ENCODE measurements around the gene MAGIX. TPM values are rescaled to one million over a fixed set of nuclear protein-coding genes. Genes with fewer than 3 reads are reported as not detected.

The MAGIX gene
- total RNA-seq, 1 donor from 2014 or later = 3.1 TPM

DNA sequence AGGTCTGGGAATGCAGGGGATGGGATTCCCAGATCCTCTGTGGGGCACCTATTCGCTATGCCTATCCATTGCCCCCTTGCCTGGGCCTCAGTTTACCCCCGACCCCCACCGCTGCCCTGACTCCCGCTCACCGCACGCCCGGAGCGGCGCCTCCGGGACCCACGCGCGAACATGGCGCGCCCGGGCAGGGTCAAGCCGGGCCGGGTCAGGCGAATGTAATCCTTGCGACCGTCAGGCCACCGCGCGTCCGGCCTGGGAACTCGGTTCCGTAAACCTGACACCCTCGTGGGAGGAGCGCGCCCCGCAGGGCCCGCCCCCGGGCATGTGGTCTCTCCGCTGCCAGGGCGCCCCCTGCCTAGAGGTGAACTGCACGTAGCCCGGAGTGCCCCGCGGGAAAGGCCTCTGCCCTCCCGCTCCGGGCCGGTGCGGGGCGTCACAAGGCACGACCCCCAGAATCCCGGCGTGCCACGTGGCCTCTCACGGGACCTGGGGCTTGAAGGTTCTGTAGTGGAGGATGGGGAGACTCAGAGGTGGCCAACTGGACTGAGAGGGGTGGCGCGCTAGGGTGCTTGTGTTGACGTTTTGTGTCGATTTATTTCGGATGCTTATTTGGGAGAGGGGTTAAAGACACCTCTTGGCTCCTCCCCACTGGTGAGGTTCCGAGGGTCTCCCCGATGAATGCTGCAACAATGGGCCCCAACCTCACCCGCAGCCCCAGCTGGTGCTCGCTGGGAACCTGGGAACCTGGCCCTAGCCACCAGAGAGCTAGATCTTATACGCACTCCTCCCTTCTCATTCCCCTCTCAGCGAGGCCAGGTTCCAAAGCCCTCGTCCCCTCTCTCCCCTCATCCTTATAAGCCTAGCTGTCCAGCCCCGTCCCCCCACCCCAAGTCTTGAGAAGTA lies 23.8 kb downstream of the MAGIX start, which contains the start of gene PRICKLE3:
PRICKLE3 (minus strand) TSS at position 249 of the 903 bp plus-strand sequence; CDS start at position 173, 76 bp downstream.
- H3K27ac Mint-ChIP-seq = no peak within 1 kb of the TSS
- peak; percentile 42 for TF ChIP-seq CTCF (IDR thresholded peaks at IDR 0.05; ENCODE audit: unreplicated experiment)
- peaks cover 9% of the 10 kb centered on the region for H3K4me1 Mint-ChIP-seq (ENCODE audit: low read depth)
- no peaks in the 10 kb centered on the region for H3K27me3 Mint-ChIP-seq
- H3K4me3 Mint-ChIP-seq (ENCODE audit: low read depth) = peak within 1 kb of the TSS; percentile 64
- peaks cover 6% of the 10 kb centered on the region for H3K9me3 Mint-ChIP-seq (ENCODE audit: low read depth)
- peaks cover 7% of the 10 kb centered on the region for H3K36me3 Mint-ChIP-seq (ENCODE audit: insufficient read depth)
- DNase-seq (ENCODE audit: low spot score, unreplicated experiment) = peak; percentile 51

DNA sequence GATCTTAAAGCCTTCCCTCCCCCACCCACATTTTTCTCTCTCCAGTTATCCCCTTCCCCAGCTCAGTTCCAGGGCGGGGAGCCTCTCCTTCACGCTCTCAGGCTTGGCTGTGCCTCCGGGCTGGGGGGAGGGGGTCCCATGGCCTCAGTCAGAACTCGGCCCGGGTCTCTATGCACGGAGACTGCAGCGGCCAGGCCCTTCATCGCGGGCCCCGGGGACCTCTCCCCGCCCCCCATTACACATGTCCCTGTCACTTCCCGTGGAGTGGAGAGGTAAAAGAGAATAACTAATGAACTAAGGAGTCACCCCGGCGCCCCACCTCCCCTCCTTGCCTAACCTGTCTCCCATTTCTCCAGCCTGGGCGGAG lies 24.5 kb downstream of the MAGIX start:
- no peak for DNase-seq (ENCODE audit: low spot score, unreplicated experiment)
- Mint-ChIP-seq H3K36me3 (ENCODE audit: insufficient read depth) (peaks cover 7% of the 10 kb centered on the region), H3K27me3 (no peaks in the 10 kb centered on the region), H3K27ac (no peak overlapping the region), H3K9me3 (ENCODE audit: low read depth) (peaks cover 6% of the 10 kb centered on the region), H3K4me3 (ENCODE audit: low read depth) (peak overlapping the region; percentile 19), H3K4me1 (ENCODE audit: low read depth) (peaks cover 9% of the 10 kb centered on the region)
- no peak for TF ChIP-seq CTCF (IDR thresholded peaks at IDR 0.05; ENCODE audit: unreplicated experiment)

DNA sequence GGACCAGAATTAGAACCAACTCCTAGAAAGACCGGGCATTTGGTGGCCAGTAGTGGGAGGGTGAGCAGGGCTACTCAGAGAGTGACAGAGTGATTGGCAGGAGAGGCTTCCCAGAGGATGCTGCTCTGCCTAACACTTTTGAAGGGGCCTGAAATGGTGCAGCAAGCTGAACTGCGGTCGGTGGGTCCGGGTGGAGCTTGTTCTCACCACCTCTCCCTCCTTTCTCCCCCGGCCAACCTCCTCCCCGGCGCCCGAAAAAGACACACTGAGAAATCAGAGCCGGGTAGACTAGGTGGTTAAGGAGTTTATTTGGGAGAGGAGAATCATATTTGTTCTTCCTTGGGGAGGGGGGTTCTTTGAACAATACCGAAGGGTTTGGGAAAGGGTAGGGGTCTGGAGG lies 25.0 kb downstream of the MAGIX start:
- DNase-seq (ENCODE audit: low spot score, unreplicated experiment) = no peak
- H3K4me3 Mint-ChIP-seq (ENCODE audit: low read depth) = peak overlapping the region; percentile 19
- H3K9me3 Mint-ChIP-seq (ENCODE audit: low read depth) = peaks cover under 1% of the 10 kb centered on the region
- H3K4me1 Mint-ChIP-seq (ENCODE audit: low read depth) = peaks cover 9% of the 10 kb centered on the region
- H3K36me3 Mint-ChIP-seq (ENCODE audit: insufficient read depth) = peaks cover 2% of the 10 kb centered on the region
- H3K27ac Mint-ChIP-seq = no peak overlapping the region
- H3K27me3 Mint-ChIP-seq = no peaks in the 10 kb centered on the region
- TF ChIP-seq CTCF (IDR thresholded peaks at IDR 0.05; ENCODE audit: unreplicated experiment) = no peak

DNA sequence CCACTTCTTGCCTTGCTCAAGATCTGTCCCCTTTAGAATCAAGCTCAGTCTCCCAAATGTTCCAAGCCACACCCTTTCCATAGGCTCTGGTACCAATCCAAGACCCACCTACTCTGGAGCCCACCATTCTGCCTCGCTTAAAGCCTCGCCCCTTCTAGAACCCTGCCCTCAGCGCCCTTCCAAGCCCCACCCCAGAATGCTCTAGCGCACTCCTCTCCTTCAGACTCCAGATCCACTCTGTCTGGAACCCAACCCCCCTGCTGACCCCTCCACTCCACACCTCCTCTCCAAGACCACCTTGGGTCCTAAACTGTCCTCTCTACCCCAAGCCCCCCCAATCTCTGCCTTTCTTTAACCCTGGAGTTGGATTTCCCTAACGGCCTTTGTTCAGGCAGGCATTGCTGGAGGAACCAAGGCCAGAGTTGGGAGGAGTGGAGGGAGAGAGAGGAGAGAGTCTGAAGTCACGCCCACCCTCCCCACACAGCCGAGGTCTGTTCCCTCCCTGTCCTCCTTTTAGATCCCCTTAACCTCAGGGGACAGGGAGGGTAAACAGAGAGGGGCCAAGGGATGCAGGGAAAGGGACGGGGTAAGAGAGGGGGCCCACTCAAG lies 26.0 kb downstream of the MAGIX start:
- H3K27ac Mint-ChIP-seq = no peak overlapping the region
- DNase-seq (ENCODE audit: low spot score, unreplicated experiment) = no peak
- H3K4me1 Mint-ChIP-seq (ENCODE audit: low read depth) = peaks cover 9% of the 10 kb centered on the region
- peaks cover 1% of the 10 kb centered on the region for H3K36me3 Mint-ChIP-seq (ENCODE audit: insufficient read depth)
- H3K9me3 Mint-ChIP-seq (ENCODE audit: low read depth) = peaks cover 3% of the 10 kb centered on the region
- H3K27me3 Mint-ChIP-seq = no peaks in the 10 kb centered on the region
- TF ChIP-seq CTCF (IDR thresholded peaks at IDR 0.05; ENCODE audit: unreplicated experiment) = no peak
- H3K4me3 Mint-ChIP-seq (ENCODE audit: low read depth) = no peak overlapping the region

DNA sequence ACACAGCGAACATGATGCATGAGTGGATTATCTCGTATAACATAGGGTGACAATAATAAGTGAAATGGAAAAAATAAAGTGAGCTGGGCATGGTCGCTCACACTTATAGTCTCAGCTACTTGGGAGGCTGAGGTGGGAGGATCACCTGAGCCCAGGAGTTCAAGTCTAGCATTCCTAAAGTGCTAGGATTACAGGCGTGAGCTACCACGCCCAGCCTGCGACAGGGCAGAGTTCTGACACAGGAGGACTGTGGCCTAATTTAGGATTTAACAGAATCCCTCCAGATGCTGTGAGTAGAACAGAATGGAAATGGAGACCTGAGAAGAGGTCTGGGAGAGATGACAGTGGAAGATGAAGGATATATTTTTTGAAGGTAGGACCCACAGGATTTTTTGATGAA lies 27.0 kb downstream of the MAGIX start:
- H3K27me3 Mint-ChIP-seq = no peaks in the 10 kb centered on the region
- no peak for DNase-seq (ENCODE audit: low spot score, unreplicated experiment)
- H3K9me3 Mint-ChIP-seq (ENCODE audit: low read depth) = peaks cover 5% of the 10 kb centered on the region
- no peak overlapping the region for H3K4me3 Mint-ChIP-seq (ENCODE audit: low read depth)
- H3K36me3 Mint-ChIP-seq (ENCODE audit: insufficient read depth) = peaks cover 1% of the 10 kb centered on the region
- no peak for TF ChIP-seq CTCF (IDR thresholded peaks at IDR 0.05; ENCODE audit: unreplicated experiment)
- H3K27ac Mint-ChIP-seq = no peak overlapping the region
- H3K4me1 Mint-ChIP-seq (ENCODE audit: low read depth) = peaks cover 9% of the 10 kb centered on the region

Measured in progenitor cell of endocrine pancreas (in vitro differentiated cells).